A673 (cell line): ENCODE results near the gene ZNHIT1. TPM values are rescaled to one million over a fixed set of nuclear protein-coding genes. Genes with fewer than 3 reads are reported as not detected.

Experiments used
- BruUV-seq: library from RNA; stranded (reverse); fragments of 400-500 nt; replicated peaks from 2 replicates; lab custom pipeline; 2021; lab: Mats Ljungman, UMichigan
- CTCF ChIA-PET: fragments of 300-600 bp; sonication (Branson Sonifier 250); formaldehyde crosslinking; loops from one replicate; lab custom pipeline; 2022; ENCODE audit warnings: antibody characterized with exemption; lab: Charles Lee
- POLR2A ChIA-PET: fragments of 300-600 bp; sonication (Branson Sonifier 250); formaldehyde crosslinking; loops from one replicate; lab custom pipeline; 2022; ENCODE audit warnings: antibody characterized with exemption; ENCODE audit not compliant: low non-redundant PET; lab: Charles Lee
- DNase-seq: peaks from one replicate; pipeline ENCODE4 v3.0.0-alpha.2; 2015; ENCODE audit warnings: low spot score
- H3K27ac ChIP-seq: fragments of 200-600 bp; sonication (generic); 2 replicates; pipeline ENCODE4 v1.5.1; 2016; ENCODE audit warnings: mixed run types, low read depth, mild to moderate bottlenecking, mixed read lengths, antibody characterized with exemption, low read length; ENCODE audit not compliant: poor library complexity, severe bottlenecking
- H3K27me3 ChIP-seq: fragments of 200-600 bp; sonication (generic); replicated peaks from 2 replicates; pipeline ENCODE4 v1.6.1; 2017; ENCODE audit warnings: mixed run types, low read depth, mild to moderate bottlenecking, mixed read lengths, antibody characterized with exemption, low read length; ENCODE audit not compliant: insufficient read depth, poor library complexity
- H3K36me3 ChIP-seq: fragments of 200-600 bp; sonication (generic); 2 replicates; pipeline ENCODE4 v1.6.1; 2016; ENCODE audit warnings: mixed run types, mild to moderate bottlenecking, mixed read lengths, antibody characterized with exemption, low read length; ENCODE audit not compliant: insufficient read depth, poor library complexity, severe bottlenecking
- H3K4me1 ChIP-seq: fragments of 200-600 bp; sonication (generic); 2 replicates; pipeline ENCODE4 v1.6.1; 2017; ENCODE audit warnings: mixed run types, mild to moderate bottlenecking, mixed read lengths, antibody characterized with exemption, low read length; ENCODE audit not compliant: insufficient read depth, poor library complexity, severe bottlenecking
- H3K4me3 ChIP-seq: fragments of 200-600 bp; sonication (generic); 2 replicates; pipeline ENCODE4 v1.5.1; 2016; ENCODE audit warnings: low read depth, mixed run types, mild to moderate bottlenecking, mixed read lengths, low read length; ENCODE audit not compliant: poor library complexity, severe bottlenecking
- H3K9me3 ChIP-seq: fragments of 200-600 bp; sonication (generic); 2 replicates; pipeline ENCODE4 v1.6.1; 2016; ENCODE audit warnings: mixed run types, low read depth, mild to moderate bottlenecking, mixed read lengths, antibody characterized with exemption, low read length; ENCODE audit not compliant: poor library complexity, severe bottlenecking
- EZH2 ChIP-seq: fragments of 200-600 bp; sonication (generic); IDR thresholded peaks from 2 replicates; pipeline ENCODE4 v1.6.1; 2017; ENCODE audit warnings: borderline replicate concordance, low read depth, mild to moderate bottlenecking, mixed read lengths, antibody characterized with exemption, low read length; ENCODE audit not compliant: poor library complexity, severe bottlenecking
- intact Hi-C: fragments of 100-400 bp; cut with micrococcal nuclease; formaldehyde crosslinking; loops from one replicate; pipeline ENCODE4 v1.10.0; 2022; ENCODE audit not compliant: unreplicated experiment
- total RNA-seq: library from RNA; stranded (reverse); gene quantifications from 2 replicates; pipeline ENCODE4 v1.2.3, GENCODE V29; 2021
- TF ChIP-seq, protein P1 (sequence below): fragments of 300-800, 200-600 bp; sonication (generic); conservative IDR thresholded peaks from 2 replicates; pipeline ENCODE4 v1.5.1; 2017; ENCODE audit warnings: low read depth, mild to moderate bottlenecking, antibody characterized with exemption, low read length, moderate library complexity, mixed read lengths

ZNHIT1 gene
- total RNA-seq, 1 experiment from 2014 or later, result 65.1 TPM

GRCh38 chr7:101273206-101273605, 55.2 kb downstream of the ZNHIT1 start:
- no peaks in the 10 kb centered on the region for H3K4me1 ChIP-seq
- ChIA-PET CTCF (interaction anchor here (0.7 to 1.3 kb wide), 2 partner anchors 10 to 149 kb away, joined by 3 to 5 read pairs; no protein-coding TSS in a partner anchor), POLR2A (no interaction called here)
- no peaks in the 10 kb centered on the region for H3K36me3 ChIP-seq
- no TSS peak for BruUV-seq
- no peak overlapping the region for H3K4me3 ChIP-seq
- H3K27ac ChIP-seq, result no peak overlapping the region
- no peaks in the 10 kb centered on the region for H3K9me3 ChIP-seq
- TF ChIP-seq EZH2, result no peak
- TF ChIP-seq, protein P1, sequence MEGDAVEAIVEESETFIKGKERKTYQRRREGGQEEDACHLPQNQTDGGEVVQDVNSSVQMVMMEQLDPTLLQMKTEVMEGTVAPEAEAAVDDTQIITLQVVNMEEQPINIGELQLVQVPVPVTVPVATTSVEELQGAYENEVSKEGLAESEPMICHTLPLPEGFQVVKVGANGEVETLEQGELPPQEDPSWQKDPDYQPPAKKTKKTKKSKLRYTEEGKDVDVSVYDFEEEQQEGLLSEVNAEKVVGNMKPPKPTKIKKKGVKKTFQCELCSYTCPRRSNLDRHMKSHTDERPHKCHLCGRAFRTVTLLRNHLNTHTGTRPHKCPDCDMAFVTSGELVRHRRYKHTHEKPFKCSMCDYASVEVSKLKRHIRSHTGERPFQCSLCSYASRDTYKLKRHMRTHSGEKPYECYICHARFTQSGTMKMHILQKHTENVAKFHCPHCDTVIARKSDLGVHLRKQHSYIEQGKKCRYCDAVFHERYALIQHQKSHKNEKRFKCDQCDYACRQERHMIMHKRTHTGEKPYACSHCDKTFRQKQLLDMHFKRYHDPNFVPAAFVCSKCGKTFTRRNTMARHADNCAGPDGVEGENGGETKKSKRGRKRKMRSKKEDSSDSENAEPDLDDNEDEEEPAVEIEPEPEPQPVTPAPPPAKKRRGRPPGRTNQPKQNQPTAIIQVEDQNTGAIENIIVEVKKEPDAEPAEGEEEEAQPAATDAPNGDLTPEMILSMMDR, result no peak
- no peaks in the 10 kb centered on the region for H3K27me3 ChIP-seq
- intact Hi-C loops, result no loop called here
- no peak for DNase-seq

Other genes with a start within 250 kb of the ZNHIT1 start
- 0.67 and 0.94 TPM in 2 replicates for gene MUC12, start 248.6 kb upstream of the ZNHIT1 start, total RNA-seq
- not detected in 2 replicates for gene MUC17, start 198.1 kb upstream of the ZNHIT1 start, total RNA-seq
- gene TRIM56, start 132.7 kb upstream of the ZNHIT1 start, total RNA-seq, result 27.5 and 32.3 TPM in 2 replicates
- gene SERPINE1, start 91.1 kb upstream of the ZNHIT1 start, total RNA-seq, result 4.7 and 5.3 TPM in 2 replicates
- 71.3 and 79.0 TPM in 2 replicates for gene AP1S1, start 63.7 kb upstream of the ZNHIT1 start, total RNA-seq
- gene VGF, start 52.6 kb upstream of the ZNHIT1 start, total RNA-seq, result 14.4 and 16.0 TPM in 2 replicates
- not detected in 2 replicates for gene NAT16, start 37.9 kb upstream of the ZNHIT1 start, total RNA-seq
- not detected in 2 replicates for gene MOGAT3, start 17.1 kb upstream of the ZNHIT1 start, total RNA-seq
- gene PLOD3, start 584 bp upstream of the ZNHIT1 start, total RNA-seq, result 77.0 and 84.1 TPM in 2 replicates
- gene CLDN15, start 19.6 kb downstream of the ZNHIT1 start, total RNA-seq, result 14.7 and 16.6 TPM in 2 replicates
- gene FIS1, start 26.9 kb downstream of the ZNHIT1 start, total RNA-seq, result 74.1 and 79.6 TPM in 2 replicates
- 41.9 and 47.6 TPM in 2 replicates for gene IFT22, start 103.6 kb downstream of the ZNHIT1 start, total RNA-seq
- 0.35 and 0.43 TPM in 2 replicates for gene COL26A1, start 144.7 kb downstream of the ZNHIT1 start, total RNA-seq